CD4-positive, alpha-beta T cell treated with Interleukin-17A for 4 hours (primary cell): Measurements from ENCODE around the gene ADAMTSL3.
"Not testable (repeated sequence)": the region's sequence is repeated elsewhere in the genome, so short reads cannot be mapped to it uniquely, and the experiment has no call there.

Experiments
- DNase-seq: peaks from one replicate; pipeline ENCODE4 v3.0.0-alpha.2; 2020; ENCODE audit warnings: mixed read lengths

Gene ADAMTSL3

DNA sequence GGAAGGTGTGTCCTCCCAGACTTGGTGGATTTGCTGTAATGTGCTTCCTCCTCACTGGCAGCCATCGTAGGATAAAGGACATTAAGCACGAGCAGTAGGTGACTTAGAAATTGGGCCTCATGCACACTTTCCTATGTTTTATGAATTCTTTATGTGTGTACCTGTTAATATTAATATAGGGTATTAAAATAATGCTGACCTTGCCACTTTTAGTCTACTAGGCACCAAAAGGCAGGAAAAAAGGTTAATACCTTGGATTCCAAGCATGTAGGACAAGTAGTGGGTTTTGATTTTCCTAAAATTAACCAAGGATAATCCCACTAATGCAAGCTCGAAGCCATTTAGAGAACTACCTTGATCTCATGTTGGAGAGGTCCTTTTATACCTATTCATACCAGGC, 55.9 kb downstream of the ADAMTSL3 start:
- no peak for DNase-seq

DNA sequence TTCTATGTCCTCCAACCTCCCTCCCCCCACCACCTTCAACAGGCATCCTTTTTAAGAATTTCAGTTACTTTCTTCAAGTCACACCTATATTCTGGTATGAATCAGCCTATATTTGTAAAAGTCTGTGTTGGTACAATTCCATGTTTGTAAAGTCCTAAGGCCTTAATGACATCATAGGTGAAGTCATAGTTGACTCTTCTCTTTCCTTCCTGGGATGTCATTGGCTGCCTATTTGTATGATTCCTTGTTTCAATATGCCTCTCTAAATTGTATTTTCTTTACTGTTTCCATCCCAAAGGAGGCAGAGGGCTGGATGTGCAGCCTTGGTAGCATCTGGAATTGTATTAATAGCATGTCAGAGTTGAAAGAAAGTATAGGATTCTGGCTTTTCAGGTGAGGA, 56.5 kb downstream of the ADAMTSL3 start:
- DNase-seq, result no peak

- DNase-seq, result no peak
Observed at GRCh38 chr15:83711236-83711635, 57.3 kb downstream of the ADAMTSL3 start.

GRCh38 chr15:83713242-83713641, 59.3 kb downstream of the ADAMTSL3 start:
- no peak for DNase-seq

GRCh38 chr15:83714939-83715628, 61.2 kb downstream of the ADAMTSL3 start:
- DNase-seq, result no peak

GRCh38 chr15:83716605-83717004, 62.7 kb downstream of the ADAMTSL3 start:
- no peak for DNase-seq

DNA sequence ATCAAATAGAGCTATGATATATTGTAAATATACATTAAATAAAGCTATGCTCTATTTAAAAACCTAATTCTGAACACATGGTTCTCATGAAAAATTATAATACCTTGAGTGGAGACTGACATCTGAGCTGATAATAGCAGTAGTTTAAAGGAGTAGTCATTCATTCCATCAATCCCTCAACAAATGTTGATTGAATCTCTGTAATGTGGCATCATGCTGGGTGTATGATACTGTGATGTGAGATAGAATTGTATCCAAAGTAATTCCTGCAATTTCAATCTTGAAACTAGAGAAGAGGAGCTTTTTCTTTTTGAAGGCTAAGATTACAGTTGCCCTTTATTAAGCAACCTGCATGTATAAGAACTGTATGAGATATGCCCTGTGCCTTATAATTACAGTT, 63.1 kb downstream of the ADAMTSL3 start:
- no peak for DNase-seq

DNA sequence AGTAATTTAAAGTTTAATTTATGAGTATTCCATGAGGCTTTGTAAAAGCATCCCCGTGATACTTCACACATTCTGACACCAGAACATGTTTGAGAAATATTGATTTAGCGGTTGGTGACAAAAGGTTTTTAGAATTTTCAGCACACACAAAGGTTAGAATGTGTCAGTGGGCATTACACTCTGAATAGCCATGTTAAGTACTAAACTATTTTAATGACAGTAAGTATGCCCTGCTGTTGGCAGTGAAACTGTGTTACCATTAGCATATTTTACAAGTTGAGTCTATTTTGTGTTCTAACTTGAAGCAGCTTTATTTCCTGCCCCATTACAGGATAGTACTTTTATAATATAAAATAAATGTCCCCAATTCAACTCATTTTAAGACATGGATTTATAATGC, 66.5 kb downstream of the ADAMTSL3 start:
- DNase-seq, result no peak

DNA sequence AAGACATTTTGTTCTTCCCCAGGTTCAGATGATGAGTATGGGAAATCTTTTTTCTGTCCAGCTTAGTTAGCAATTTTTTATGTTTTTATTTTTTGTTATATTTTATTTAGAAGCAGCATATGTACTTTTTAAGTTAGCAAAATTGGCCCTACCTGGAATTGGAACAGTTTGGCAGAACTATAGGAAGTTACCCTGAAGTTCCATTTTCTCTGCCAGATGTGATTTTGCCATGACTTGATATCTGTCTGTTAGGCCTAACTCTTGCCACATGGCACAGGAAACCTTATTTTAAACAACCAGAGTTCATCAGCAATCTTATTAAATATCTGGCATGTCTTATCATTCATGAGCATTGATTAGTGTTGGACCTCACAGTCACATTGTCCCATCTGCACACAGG, 67.1 kb downstream of the ADAMTSL3 start:
- no peak for DNase-seq

GRCh38 chr15:83721981-83722380, 68.1 kb downstream of the ADAMTSL3 start:
- no peak for DNase-seq

DNA sequence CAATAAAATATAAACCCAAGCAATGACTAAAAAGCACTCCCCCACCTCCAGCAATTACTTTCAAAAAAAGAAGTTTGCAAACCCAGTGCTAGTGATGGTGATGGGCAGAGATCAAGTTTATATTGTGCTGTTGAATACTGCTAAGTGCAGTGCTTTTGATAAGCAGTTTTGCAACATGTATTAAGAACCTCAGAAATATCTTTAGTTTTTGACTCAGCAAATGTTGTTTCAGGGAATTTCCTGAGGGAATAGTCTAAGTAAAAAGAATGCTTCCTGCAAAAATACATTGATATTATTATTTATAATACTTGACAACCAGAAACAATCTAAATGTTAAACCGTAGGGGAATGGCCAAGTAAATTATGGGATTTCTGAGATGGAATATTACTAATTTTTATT, 69.3 kb downstream of the ADAMTSL3 start:
- DNase-seq, result no peak

- no peak for DNase-seq
Observed at GRCh38 chr15:83732196-83732595, 78.3 kb downstream of the ADAMTSL3 start.

DNA sequence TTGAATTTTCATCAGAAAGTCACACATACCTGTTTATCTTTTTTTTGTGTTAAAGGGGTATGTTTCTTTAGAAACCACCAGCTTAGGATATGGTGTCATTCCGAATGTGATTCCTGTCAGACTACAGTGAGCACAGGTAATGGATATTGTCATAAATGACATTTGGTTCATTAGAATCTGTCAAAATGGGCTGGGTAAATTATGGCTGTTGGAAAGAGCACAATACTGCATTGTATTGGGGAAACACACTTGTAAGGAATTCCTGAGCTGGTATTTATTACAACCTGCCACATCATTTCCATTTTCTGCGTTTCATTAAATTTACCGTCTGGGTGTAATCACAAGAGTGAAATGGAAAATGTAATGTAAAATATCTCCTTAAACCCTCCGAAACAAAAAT, 78.8 kb downstream of the ADAMTSL3 start:
- no peak for DNase-seq

- no peak for DNase-seq
Observed at GRCh38 chr15:83733206-83733605, 79.3 kb downstream of the ADAMTSL3 start.

DNA sequence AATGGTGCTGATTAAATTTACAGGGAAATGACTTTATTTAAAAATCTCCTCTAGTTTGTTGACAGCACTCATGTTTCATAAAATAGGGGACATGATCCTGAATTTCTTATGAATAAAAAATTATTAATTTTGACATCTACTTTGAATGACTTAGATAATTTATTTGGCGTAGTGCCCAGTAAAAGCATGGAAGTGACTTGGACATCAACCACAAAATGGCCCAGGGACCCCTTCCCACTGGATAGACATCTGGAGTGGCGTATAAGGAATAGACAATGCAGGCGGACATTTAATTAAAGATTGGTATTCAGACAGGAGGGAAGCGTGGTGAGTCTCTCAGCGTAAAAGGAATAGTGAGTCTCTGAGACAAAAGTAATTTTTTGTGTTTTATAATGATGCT, 79.8 kb downstream of the ADAMTSL3 start:
- no peak for DNase-seq

DNA sequence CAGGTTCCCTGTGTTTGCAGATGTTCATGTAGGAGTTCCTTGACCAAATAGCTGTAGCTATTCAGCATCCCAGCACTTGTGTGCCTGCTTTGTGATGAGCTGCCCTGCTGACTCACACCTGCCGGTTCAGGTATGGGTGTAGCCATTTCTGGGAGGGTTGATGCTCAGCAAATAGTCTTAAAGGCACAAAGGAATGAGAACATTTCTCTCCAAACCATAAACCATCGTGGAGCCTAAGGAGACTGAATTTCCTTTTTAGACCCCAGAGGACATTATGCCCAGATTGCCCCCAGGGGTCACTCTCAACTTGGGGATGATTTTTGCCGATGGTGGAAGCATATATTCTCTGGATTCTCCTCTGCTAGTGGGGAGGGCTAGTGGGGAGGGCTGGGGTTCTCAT, 80.6 kb downstream of the ADAMTSL3 start:
- no peak for DNase-seq

DNA sequence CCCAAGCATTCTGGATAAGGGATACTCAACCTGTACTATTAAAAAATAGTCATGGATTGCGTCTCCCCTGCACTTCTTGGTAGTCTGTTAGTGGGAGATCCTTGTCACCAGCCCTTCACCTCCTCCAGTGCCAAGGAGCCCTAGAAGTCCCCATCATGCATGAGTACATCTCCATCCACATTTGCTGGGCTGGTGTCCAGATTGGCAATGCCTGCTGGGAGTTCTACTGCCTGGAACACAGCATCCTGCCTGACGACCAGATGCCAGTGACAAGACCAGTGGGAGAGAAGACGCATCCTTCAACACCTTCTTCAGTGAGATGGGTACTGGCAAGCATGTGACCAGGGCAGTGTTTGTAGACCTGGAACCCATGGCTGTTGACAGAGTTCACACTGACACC, 85.7 kb downstream of the ADAMTSL3 start:
- DNase-seq, result no peak

GRCh38 chr15:83745771-83746170, 91.8 kb downstream of the ADAMTSL3 start:
- DNase-seq, result no peak

DNA sequence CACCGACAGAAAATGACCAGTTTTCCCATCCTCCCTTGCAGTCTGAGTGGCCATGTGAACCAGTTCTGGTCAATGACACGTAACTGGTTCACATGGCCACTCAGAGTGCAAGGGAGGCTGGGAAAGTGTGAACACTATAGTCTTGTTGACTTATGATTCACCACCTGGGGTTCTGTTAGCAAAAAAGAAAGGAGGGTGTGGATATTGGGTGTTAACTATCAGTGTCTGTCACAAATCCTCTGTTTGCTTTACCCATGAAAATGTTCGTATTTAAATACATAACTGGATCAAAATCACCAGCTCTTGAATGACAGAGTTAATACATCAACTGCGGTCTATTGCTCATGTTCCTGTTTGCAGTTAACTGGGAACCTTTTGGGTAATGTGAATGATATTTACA, 92.3 kb downstream of the ADAMTSL3 start:
- no peak for DNase-seq

DNA sequence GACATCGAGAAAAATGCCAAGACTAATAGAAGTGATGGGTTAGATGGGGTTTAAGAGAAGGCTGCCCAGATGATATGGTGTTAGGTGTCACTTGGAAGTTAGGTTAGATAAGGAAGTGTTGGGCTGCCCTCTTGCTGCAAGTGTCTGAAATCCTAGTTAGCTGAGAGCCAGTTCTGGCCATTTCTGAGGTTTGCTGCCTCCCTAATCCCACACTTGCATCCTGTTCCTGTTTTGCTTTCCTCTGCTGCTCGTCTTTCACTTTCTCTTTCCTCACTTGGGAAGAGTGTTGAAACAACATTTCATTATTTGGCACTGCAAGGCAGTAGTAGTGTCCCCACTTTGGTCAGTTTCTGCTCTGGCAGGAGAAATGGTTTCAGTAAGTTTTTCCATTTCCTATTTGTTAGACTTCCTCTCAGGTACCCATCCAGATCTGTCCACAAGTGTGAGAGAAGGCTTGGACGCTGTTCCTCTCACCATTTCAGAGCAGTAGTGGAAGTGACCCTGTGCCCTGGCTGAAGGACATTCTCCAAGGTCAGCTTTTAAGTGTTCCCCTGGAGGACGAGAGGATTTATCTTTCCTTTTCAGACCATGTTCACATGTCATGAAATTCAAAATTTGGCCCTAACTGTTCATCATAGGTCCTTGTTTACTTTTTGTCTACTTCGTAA, 93.3 kb downstream of the ADAMTSL3 start:
- DNase-seq, result no peak

GRCh38 chr15:83747718-83748110, 93.8 kb downstream of the ADAMTSL3 start:
- no peak for DNase-seq

GRCh38 chr15:83753872-83754493, 100.1 kb downstream of the ADAMTSL3 start:
- DNase-seq, result no peak

DNA sequence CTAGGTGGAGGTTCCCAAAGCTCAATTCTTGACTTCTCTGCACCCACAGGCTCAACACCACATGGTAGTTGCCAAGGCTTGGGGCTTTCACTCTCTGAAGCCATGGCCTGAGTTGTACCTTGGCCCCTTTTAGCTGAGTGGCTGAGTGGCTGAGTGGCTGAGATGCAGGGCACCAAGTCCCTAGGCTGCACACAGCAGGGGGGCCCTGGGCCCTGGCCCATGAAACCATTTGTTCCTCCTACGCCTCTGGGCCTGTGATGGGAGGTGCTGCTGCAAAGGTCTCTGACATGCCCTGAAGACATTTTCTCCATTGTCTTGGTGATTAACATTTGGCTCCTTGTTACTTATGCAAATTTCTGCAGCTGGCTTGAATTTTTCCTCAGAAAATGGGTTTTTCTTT, 103.4 kb downstream of the ADAMTSL3 start:
- DNase-seq, result not testable (repeated sequence)

GRCh38 chr15:83762367-83762766, 108.4 kb downstream of the ADAMTSL3 start:
- DNase-seq, result no peak
